HG03060 (cell line): ENCODE data around the gene ACOT4.
"Not testable (repeated sequence)": the region's sequence is repeated elsewhere in the genome, so short reads cannot be mapped to it uniquely, and the experiment has no call there.

ENCODE experiments used
- ATAC-seq: cut with Tn5 transposase; IDR thresholded peaks from one replicate; pipeline ENCODE4 v1.9.1; 2021; ENCODE audit warnings: low read depth, moderate number of reproducible peaks; ENCODE audit not compliant: unreplicated experiment

ACOT4 gene

GRCh38 chr14:73591690-73592449 lies at the start of gene ACOT4:
TSS of gene ACOT4 (plus strand) at chr14:73591873. CDS start at chr14:73591960, 87 bp downstream.
- ATAC-seq = no peak

- ATAC-seq = not testable (repeated sequence)
Observed at GRCh38 chr14:73542961-73543360, 48.7 kb upstream of the ACOT4 start.

GRCh38 chr14:73545353-73545752 lies 46.3 kb upstream of the ACOT4 start:
- not testable (repeated sequence) for ATAC-seq

- not testable (repeated sequence) for ATAC-seq
Observed at GRCh38 chr14:73549097-73549496, 42.6 kb upstream of the ACOT4 start.

GRCh38 chr14:73549889-73550524 lies 41.7 kb upstream of the ACOT4 start:
- ATAC-seq = not testable (repeated sequence)

GRCh38 chr14:73553845-73554244 lies 37.8 kb upstream of the ACOT4 start:
- no peak for ATAC-seq

GRCh38 chr14:73557201-73557600 lies 34.5 kb upstream of the ACOT4 start:
- ATAC-seq = not testable (repeated sequence)

GRCh38 chr14:73558238-73558637 lies 33.4 kb upstream of the ACOT4 start:
- ATAC-seq = not testable (repeated sequence)

- ATAC-seq = not testable (repeated sequence)
Observed at GRCh38 chr14:73562256-73562655, 29.4 kb upstream of the ACOT4 start.

- not testable (repeated sequence) for ATAC-seq
Observed at GRCh38 chr14:73562696-73563095, 29.0 kb upstream of the ACOT4 start.

- not testable (repeated sequence) for ATAC-seq
Observed at GRCh38 chr14:73566431-73566830, 25.2 kb upstream of the ACOT4 start.

- ATAC-seq = not testable (repeated sequence)
Observed at GRCh38 chr14:73566935-73567334, 24.7 kb upstream of the ACOT4 start.

- ATAC-seq = no peak
Observed at GRCh38 chr14:73567358-73567757, 24.3 kb upstream of the ACOT4 start.

GRCh38 chr14:73567951-73568885 lies 23.5 kb upstream of the ACOT4 start:
- no peak for ATAC-seq

- ATAC-seq = not testable (repeated sequence)
Observed at GRCh38 chr14:73568886-73569184, 22.8 kb upstream of the ACOT4 start.

GRCh38 chr14:73569185-73569958 lies 22.3 kb upstream of the ACOT4 start, which contains the start of gene ACOT2:
TSS of gene ACOT2 (plus strand) at chr14:73569213. CDS start at chr14:73569241, 28 bp downstream.
- ATAC-seq = not testable (repeated sequence)

GRCh38 chr14:73570913-73571312 lies 20.8 kb upstream of the ACOT4 start:
- not testable (repeated sequence) for ATAC-seq

GRCh38 chr14:73573034-73573433 lies 18.6 kb upstream of the ACOT4 start:
- ATAC-seq = not testable (repeated sequence)

GRCh38 chr14:73573740-73574139 lies 17.9 kb upstream of the ACOT4 start:
- not testable (repeated sequence) for ATAC-seq

GRCh38 chr14:73574251-73574650 lies 17.4 kb upstream of the ACOT4 start:
- not testable (repeated sequence) for ATAC-seq
